Lung (tissue), 12 donors: ENCODE measurements around the gene SOAT2. TPM values are rescaled to one million over a fixed set of nuclear protein-coding genes. Genes with fewer than 3 reads are reported as not detected.

Experiments used
- ATAC-seq: fragments of 200-7000 bp; cut with Tn5 transposase; one replicate; pipeline ENCODE4 v1.9.1; 2020; ENCODE audit warnings: moderate number of reproducible peaks; ENCODE audit not compliant: insufficient read depth, low FRiP score
- DNase-seq, 3 donors: peaks; one replicate each; pipeline ENCODE4 v3.0.0-alpha.2; 2013 to 2017
- H3K27ac ChIP-seq, 2 donors: one replicate each; pipeline ENCODE4 v1.5.1; 2013; ENCODE audit warnings: mild to moderate bottlenecking in 2 of 2, moderate library complexity in 2 of 2, control low read depth in 1 of 2, inconsistent platforms in 1 of 2, low read depth in 1 of 2, low read length in 1 of 2
- H3K27me3 ChIP-seq, 3 donors: one replicate each; pipeline ENCODE4 v1.5.1; 2013; ENCODE audit warnings: low read length in 2 of 3; ENCODE audit not compliant: control insufficient read depth in 3 of 3, insufficient read depth in 3 of 3
- H3K36me3 ChIP-seq, 4 donors: one replicate each; pipeline ENCODE4 v1.5.1; 2013; ENCODE audit warnings: low read length in 4 of 4, mild to moderate bottlenecking in 1 of 4, moderate library complexity in 1 of 4; ENCODE audit not compliant: control insufficient read depth in 4 of 4, insufficient read depth in 4 of 4
- H3K4me1 ChIP-seq, 5 donors: one replicate each; pipeline ENCODE4 v1.5.1; 2013; ENCODE audit warnings: low read length in 5 of 5, mild to moderate bottlenecking in 2 of 5, moderate library complexity in 1 of 5; ENCODE audit not compliant: control insufficient read depth in 5 of 5, insufficient read depth in 5 of 5
- H3K4me3 ChIP-seq: one replicate; pipeline ENCODE4 v1.5.1; 2013; ENCODE audit warnings: mild to moderate bottlenecking, control low read depth, moderate library complexity
- H3K9ac ChIP-seq, 2 donors: one replicate each; pipeline ENCODE4 v1.5.1; 2013; ENCODE audit warnings: low read length in 2 of 2, control low read depth in 1 of 2; ENCODE audit not compliant: insufficient read depth in 1 of 2
- H3K9me3 ChIP-seq, 4 donors: one replicate each; pipeline ENCODE4 v1.5.1; 2013; ENCODE audit warnings: low read length in 3 of 4, mild to moderate bottlenecking in 1 of 4, moderate library complexity in 1 of 4; ENCODE audit not compliant: control insufficient read depth in 4 of 4, insufficient read depth in 3 of 4
- CTCF ChIP-seq: IDR thresholded peaks from 2 replicates; pipeline ENCODE4 v1.5.1; 2012; ENCODE audit warnings: mild to moderate bottlenecking; ENCODE audit errors: control extremely low read depth, extremely low read depth
- WGBS, 2 donors: extraction: QIAGEN DNeasy Blood & Tissue Kit; methylation state at CpG; one replicate each; pipeline ENCODE4 v1.1.7; 2013; 5-methylcytosine and 5-hydroxymethylcytosine counted together
- polyA plus RNA-seq, 2 donors: library from polyadenylated mRNA; stranded (reverse); fragments of 200-250 nt; gene quantifications; one replicate each; pipeline ENCODE4 v1.2.1, GENCODE V29; 2013
- total RNA-seq, 2 donors: library from RNA; depleted of rRNA in 1 of 2; stranded (reverse); fragments of >200 nt in 1 of 2; gene quantifications; one replicate each; pipeline ENCODE4 v1.2.1, GENCODE V29; 2014 to 2021
- donor health status: control.
- donor health status: control.
- donor health status: Bipolar disorder and iron deficiency.
- donor health status: healthy.
- donor health status: DM: yes; HTN: yes; CAD: no.

Gene SOAT2
- total and polyA plus RNA-seq, 4 donors, result 0.06 to 0.21 (median 0.10) TPM; not detected in 1

GRCh38 chr12:53077030-53077429 lies 26.3 kb upstream of the SOAT2 start:
- no peak overlapping the region for H3K9ac ChIP-seq
- H3K9me3 ChIP-seq, result no peaks in the 10 kb centered on the region
- ATAC-seq, result no peak
- no peaks in the 10 kb centered on the region for H3K27me3 ChIP-seq
- DNase-seq, result peak in 2 of 3 donors; percentile 60 to 69
- TF ChIP-seq CTCF, result no peak
- peaks cover 7 to 30% (median 20%) of the 10 kb centered on the region in 4 donors for H3K36me3 ChIP-seq
- peak overlapping the region in 1 of 2 donors; percentile 54 for H3K27ac ChIP-seq
- H3K4me3 ChIP-seq, result no peak overlapping the region
- peaks cover 4 to 32% (median 22%) of the 10 kb centered on the region in 5 donors for H3K4me1 ChIP-seq
- 66 to 92% methylated on average over 8 of the region's 8 CpGs for WGBS, 2 donors

- H3K36me3 ChIP-seq, result peaks cover 7 to 25% (median 17%) of the 10 kb centered on the region in 4 donors
- TF ChIP-seq CTCF, result no peak
- peak overlapping the region; percentile 62 to 93 for H3K27ac ChIP-seq
- no peaks in the 10 kb centered on the region for H3K27me3 ChIP-seq
- peaks cover 0 to 23% (median 13%) of the 10 kb centered on the region in 5 donors for H3K4me1 ChIP-seq
- H3K4me3 ChIP-seq, result peak overlapping the region; percentile 74
- no peaks in the 10 kb centered on the region for H3K9me3 ChIP-seq
- H3K9ac ChIP-seq, result peak overlapping the region; percentile 12 to 66
- no peak for ATAC-seq
- no peak for DNase-seq
- WGBS, 2 donors, result 20 to 22% methylated on average over 23 to 25 of the region's 25 CpGs
Measured at GRCh38 chr12:53078425-53079225, 24.7 kb upstream of the SOAT2 start.

GRCh38 chr12:53079226-53080117 lies 23.8 kb upstream of the SOAT2 start, which contains the start of gene SPRYD3:
SPRYD3 (minus strand) TSS chr12:53079390; CDS start chr12:53079333, 57 bp downstream.
- DNase-seq (peak; percentile 98 to 99 (median 98)), ATAC-seq (peak; percentile 100)
- 3% methylated on average over 59 to 67 of the region's 67 CpGs for WGBS, 2 donors
- Histone ChIP-seq H3K36me3 (peaks cover 3 to 20% (median 13%) of the 10 kb centered on the region in 4 donors), H3K4me3 (peak within 1 kb of the TSS; percentile 74), H3K4me1 (peaks cover 0 to 19% (median 7%) of the 10 kb centered on the region in 5 donors), H3K27me3 (no peaks in the 10 kb centered on the region), H3K27ac (peak within 1 kb of the TSS; percentile 93 to 95), H3K9ac (peak within 1 kb of the TSS; percentile 72 to 81), H3K9me3 (no peaks in the 10 kb centered on the region)
- no peak for TF ChIP-seq CTCF
